Right lung (tissue), 5 donors: ENCODE measurements around the gene COX6A2. TPM values are rescaled to one million over a fixed set of nuclear protein-coding genes. Genes with fewer than 3 reads are reported as not detected.

Experiments
- polyA plus RNA-seq, 5 donors: library from polyadenylated mRNA; unstranded; fragments of 120-200 nt; gene quantifications; one replicate each; pipeline versions ENCODE4 v1.2.1 to v1.2.3, GENCODE V29; 2013; ENCODE audit warnings: inconsistent platforms in 1 of 5, low replicate concordance in 1 of 5; ENCODE audit not compliant: insufficient read length in 5 of 5, insufficient read depth in 1 of 5

The COX6A2 gene
- polyA plus RNA-seq, 5 donors: 0.56 to 15.2 (median 0.75) TPM; not detected in 2

Other genes starting within 250 kb of the COX6A2 start
- 100 to 1,000 TPM; 673 to 814 (median 691) TPM for gene FUS, start 248.2 kb downstream of the COX6A2 start, polyA plus RNA-seq
- 10 to 100 TPM; 12.7 to 27.8 (median 14.0) TPM for gene PYCARD, start 225.6 kb downstream of the COX6A2 start, polyA plus RNA-seq
- gene TRIM72, start 214.2 kb downstream of the COX6A2 start, polyA plus RNA-seq: 1 to 10 TPM in 1 of 5 donors, under 1 TPM in 4; 0.13 to 2.5 (median 0.15) TPM
- not detected for gene PYDC1, start 211.2 kb downstream of the COX6A2 start, polyA plus RNA-seq
- 1 to 10 TPM; 1.9 to 4.2 (median 3.1) TPM for gene ITGAM, start 168.4 kb downstream of the COX6A2 start, polyA plus RNA-seq
- 1 to 10 TPM in 4 of 5 donors, under 1 TPM in 1; 0.90 to 1.9 (median 1.4) TPM for gene ITGAX, start 73.2 kb downstream of the COX6A2 start, polyA plus RNA-seq
- gene ITGAD, start 35.0 kb downstream of the COX6A2 start, polyA plus RNA-seq: under 1 TPM in 4 of 5 donors, not detected in 1; 0.03 to 0.25 (median 0.04) TPM
- 1 to 10 TPM; 1.3 to 2.3 (median 2.0) TPM for gene ZNF843, start 14.4 kb upstream of the COX6A2 start, polyA plus RNA-seq
- 10 to 100 TPM in 3 of 5 donors, 1 to 10 TPM in 2; 7.4 to 17.4 (median 10.1) TPM for gene ARMC5, start 31.1 kb upstream of the COX6A2 start, polyA plus RNA-seq
- gene TGFB1I1, start 43.8 kb upstream of the COX6A2 start, polyA plus RNA-seq: 10 to 100 TPM; 52.7 to 90.0 (median 64.1) TPM
- 10 to 100 TPM in 3 of 5 donors, 1 to 10 TPM in 2; 8.6 to 18.9 (median 14.9) TPM for gene SLC5A2, start 54.8 kb upstream of the COX6A2 start, polyA plus RNA-seq
- gene RUSF1, start 80.0 kb upstream of the COX6A2 start, polyA plus RNA-seq: 10 to 100 TPM; 67.0 to 99.9 (median 88.8) TPM
- 10 to 100 TPM in 4 of 5 donors, 1 to 10 TPM in 1; 8.0 to 44.8 (median 10.7) TPM for gene AHSP, start 99.5 kb upstream of the COX6A2 start, polyA plus RNA-seq